GM19023 (cell line): ENCODE measurements around the gene PLOD1.
A peak's percentile ranks its signal among the peaks of the same experiment; 100 is the strongest.

ENCODE experiments used
- ATAC-seq: cut with Tn5 transposase; IDR thresholded peaks from one replicate; pipeline ENCODE4 v1.9.1; 2021; ENCODE audit warnings: mild to moderate bottlenecking, moderate library complexity; ENCODE audit not compliant: unreplicated experiment

PLOD1 gene

DNA sequence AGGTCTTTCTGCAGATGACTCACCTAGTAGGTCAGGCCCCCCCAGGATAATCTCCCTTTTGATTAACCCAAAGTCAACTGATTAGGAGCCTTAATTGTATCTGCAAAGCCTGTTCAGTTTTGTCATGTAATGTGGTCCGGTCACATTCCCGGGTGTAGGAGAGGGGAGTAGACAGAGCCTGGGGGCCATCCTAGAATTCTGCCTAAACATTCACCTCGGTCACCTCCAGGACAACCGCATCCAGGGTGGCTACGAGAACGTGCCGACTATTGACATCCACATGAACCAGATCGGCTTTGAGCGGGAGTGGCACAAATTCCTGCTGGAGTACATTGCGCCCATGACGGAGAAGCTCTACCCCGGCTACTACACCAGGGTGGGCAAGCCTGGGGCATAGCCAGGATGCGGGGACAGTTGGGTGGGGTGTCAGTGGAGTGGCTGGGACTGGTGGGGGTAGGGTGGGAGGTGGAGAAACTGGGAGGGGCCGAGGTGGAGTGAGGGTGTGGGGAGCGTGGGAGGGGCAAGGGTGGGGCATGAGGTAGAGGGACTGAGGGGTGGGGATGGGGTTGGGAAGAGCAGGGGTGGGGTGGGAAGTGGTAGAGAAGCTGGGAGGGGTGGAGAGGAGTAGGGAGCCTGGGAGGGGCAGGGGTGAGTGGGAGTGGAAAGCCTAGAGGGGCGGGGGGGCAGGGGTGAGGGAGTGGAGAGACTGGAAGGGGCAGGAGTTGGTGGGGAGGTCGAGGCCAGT lies 36.1 kb downstream of the PLOD1 start:
- no peak for ATAC-seq

DNA sequence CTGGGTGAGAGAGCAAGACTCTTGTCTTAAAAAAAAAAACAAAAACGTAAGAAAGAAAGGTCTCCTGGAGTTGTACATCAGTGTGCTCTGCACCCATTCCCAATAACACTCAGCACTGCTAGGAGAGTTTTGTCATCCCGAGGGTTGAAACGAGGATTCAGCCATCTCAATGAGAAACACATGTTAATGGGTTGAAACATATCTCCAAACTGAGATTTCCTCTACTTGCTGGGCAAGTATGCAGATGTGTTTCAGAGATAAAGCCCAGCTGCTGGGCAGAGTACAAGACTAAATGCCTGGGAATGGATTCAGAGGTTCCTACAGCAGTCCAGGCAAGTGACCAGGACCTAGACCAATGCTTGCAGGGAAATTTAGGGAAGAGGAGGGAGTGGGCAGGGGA lies 43.1 kb downstream of the PLOD1 start:
- ATAC-seq: no peak

GRCh38 chr1:11978301-11978700 lies 43.8 kb downstream of the PLOD1 start:
- no peak for ATAC-seq

DNA sequence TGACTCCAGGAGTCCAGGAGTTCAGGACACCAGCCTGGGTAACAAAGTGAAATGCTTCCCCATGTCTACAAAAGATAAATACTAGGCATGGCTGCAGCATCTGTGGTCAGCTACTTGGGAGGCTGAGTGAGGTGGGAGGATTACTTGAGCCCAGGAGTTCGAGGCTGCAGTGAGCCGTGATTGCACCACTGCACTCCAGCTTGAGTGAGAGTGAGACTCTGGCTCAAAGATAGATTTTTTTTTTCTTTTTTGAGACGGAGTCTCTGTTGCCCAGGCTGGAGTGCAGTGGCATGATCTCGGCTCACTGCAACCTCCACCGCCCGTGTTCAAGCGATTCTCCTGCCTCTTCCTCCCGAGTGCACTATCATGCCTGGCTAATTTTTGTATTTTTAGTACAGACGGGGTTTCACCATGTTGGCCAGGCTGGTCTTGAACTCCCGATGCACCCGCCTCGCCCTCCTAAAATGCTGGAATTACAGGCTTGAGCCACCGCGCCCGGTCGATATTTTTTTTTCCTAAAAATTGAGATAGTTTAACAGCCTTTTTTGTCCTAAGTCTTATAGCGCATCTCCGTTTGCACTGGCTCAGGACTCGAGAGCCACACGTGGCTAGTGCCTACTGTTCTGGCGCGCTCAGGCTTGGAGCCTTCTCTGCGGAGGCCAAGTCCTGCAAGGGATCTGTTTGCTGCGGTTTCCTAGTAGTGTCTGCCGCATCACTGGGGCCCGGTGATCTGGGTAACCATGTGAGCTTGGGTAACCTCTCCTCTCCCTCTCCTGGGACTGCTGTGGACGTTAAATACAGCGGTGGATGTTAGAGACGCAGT lies 44.7 kb downstream of the PLOD1 start:
- ATAC-seq: no peak

GRCh38 chr1:11979851-11980675 lies 45.5 kb downstream of the PLOD1 start, which contains the start of gene MFN2:
Gene MFN2 (plus strand): TSS chr1:11980444. CDS start chr1:11989169, 8,725 bp downstream.
- peak; percentile 89 for ATAC-seq

DNA sequence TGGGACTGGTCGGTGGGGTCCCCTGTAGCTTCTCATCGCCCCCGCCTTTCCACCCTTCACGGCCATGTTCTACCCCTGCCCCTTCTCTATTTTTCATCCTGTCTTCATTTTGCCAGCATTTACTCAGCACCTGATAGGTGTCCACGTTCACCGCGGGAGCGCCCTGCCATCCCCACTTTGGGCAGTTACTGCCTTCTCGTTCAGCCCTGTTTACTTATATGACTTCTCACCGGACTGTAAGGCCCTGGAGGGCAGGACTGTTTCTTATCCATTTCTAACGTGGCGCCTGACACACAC lies 46.1 kb downstream of the PLOD1 start:
- ATAC-seq: no peak

DNA sequence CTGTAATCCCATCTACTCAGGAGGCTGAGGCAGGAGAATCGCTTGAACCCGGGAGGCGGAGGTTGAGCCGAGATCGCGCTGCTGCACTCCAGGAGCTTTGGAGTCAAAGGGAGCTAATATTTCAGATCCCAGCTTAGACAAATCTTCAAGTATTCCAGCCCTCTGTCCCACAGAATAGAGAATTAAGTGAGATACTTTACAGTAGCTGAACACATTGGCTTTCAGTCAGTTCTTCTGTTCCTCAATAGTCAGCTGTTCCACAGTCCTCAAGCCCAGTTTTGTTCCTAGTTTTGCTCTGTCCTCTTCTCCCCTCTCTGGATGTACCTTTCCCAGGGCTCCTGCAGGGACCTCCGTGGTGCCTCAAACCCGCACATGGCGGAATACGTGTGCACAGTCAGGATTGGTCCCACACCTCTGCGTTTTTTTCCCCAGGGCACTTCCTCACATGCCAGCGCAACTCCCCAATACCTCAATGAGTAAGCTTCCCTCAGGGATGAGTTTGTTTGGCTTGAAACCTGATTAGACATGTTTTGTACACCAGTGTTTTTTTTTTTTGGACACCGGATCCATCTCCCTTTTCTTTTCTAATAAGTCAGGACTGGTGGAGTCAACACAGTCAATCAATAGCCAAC lies 47.0 kb downstream of the PLOD1 start:
- ATAC-seq: no peak

GRCh38 chr1:11982010-11982392 lies 47.5 kb downstream of the PLOD1 start:
- ATAC-seq: no peak

- no peak for ATAC-seq
These were observed 49.6 kb downstream of the PLOD1 start for GRCh38 chr1:11984121-11984520.

- no peak for ATAC-seq
These were observed 50.1 kb downstream of the PLOD1 start for GRCh38 chr1:11984576-11984975.

GRCh38 chr1:11985171-11985570 lies 50.7 kb downstream of the PLOD1 start:
- ATAC-seq: no peak

DNA sequence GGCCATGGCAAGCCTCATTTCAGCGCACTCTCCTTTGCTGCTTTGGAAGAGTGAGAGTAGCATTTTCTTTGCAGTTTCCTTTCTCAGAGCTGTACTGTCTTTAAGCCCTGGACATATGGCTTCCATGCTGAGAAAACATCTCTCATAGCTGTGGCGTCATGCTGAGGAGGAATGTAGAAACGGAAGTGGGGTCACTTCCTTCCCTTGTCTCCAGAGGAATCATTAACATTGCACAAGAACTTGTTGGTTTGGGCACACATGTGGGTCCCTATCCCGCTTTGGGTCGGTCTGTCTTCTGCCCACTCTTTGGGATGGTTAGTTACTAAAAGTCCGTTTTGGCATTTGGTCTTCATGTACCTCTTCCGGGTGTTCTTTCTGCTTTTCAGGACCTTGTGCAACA lies 51.3 kb downstream of the PLOD1 start:
- no peak for ATAC-seq

DNA sequence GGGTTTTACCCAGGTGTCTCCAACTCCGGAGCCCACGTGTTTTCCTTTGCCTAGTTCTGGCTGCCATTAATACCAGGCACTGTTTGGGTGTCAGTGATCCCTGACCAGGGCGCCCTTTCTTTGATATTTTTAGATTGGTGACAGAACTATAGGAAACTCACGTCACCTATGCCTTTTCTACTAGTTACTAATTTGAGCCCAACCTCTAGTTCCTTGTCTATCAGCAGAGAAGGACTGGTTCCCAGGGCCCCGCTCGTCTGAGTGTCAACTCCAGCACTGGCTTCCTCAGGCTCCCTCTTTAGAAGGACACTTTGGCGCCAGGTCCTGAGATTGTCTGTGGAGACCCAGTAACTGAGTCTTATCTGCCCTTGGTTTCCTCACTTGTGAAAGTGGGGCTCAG lies 55.2 kb downstream of the PLOD1 start:
- ATAC-seq: no peak

DNA sequence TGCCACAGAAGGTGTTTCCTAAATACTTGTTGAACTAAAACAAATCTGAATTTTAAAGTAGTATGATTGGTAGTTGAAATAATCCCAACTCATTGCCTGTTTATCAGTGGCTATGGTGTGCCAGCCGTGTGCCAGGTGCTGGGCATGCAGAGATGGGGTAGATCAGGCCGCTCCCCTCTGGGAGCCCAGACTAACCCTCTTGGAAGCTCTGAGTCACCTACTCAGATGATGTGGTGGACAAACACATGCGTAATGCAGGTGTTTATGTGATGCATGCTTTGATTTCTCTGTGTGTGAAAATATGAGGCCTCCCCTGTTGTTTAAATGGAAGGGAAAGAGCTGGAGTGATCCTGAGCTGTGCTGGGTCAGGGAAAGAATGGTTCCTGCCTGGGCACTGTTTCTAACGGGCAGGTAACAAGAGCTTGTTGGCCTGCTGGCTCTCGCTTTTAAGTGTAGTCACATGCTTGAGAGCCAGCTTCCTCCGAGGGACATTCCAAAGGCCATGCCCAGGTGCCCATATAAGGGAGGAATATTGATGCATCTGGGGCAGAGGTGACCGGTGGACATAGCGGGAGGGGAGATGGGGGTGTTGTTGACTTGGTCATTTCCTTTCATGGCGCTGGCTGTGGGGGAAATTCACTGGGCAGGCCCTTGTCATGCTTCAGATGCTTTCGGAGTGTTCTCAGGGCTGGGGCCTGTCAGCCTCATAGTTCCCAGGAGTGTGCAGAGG lies 56.0 kb downstream of the PLOD1 start:
- no peak for ATAC-seq

DNA sequence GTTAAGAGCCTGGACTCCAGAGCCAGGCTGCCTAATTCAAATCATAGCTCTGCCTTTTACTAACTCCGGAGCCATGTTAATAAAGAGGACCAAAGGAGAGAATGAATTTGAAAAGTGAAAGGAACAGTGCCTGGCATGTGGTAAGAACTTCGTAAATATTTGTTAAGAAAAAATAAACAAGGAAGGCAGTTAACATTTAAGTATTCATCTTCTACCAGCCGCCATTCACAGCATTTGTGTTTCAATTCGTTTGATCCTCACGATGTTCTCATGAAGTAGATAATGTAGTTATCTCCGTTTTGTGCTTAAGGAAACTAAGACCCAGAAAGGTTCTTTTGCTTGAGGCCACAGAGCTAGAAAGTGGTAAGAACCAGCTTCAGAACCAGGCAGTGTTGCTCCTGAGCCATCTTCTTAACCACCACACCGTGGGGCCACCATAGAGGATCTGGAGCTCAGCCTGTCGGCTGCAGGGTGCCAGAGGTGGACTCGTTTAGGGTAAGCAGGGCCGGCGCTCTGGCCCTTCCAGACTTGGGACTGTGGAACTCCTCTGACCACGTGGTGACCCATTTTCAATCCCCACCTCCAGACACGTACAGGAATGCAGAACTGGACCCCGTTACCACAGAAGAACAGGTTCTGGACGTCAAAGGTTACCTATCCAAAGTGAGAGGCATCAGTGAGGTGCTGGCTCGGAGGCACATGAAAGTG lies 57.6 kb downstream of the PLOD1 start:
- ATAC-seq: no peak

- ATAC-seq: no peak
These were observed 62.7 kb downstream of the PLOD1 start for GRCh38 chr1:11997081-11997850.

DNA sequence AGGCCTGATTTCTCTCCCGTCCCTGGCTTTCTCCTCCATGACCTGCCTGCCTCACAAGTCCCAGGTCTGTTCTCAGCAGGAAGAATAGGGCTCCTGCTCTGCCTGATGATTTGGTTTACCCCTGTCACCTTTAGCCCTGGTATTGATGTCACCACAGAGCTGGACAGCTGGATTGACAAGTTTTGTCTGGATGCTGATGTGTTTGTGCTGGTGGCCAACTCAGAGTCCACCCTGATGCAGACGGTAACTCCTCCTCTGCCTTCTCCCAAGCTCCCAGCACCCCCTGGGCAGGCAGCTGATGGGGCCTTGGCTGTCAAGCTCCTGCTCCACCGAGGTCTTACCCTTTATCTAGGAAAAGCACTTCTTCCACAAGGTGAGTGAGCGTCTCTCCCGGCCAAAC lies 64.1 kb downstream of the PLOD1 start:
- ATAC-seq: no peak

GRCh38 chr1:11999236-11999635 lies 64.7 kb downstream of the PLOD1 start:
- ATAC-seq: no peak

- ATAC-seq: no peak
These were observed 66.9 kb downstream of the PLOD1 start for GRCh38 chr1:12001249-12001917.
